Gastrocnemius medialis (tissue), 4 donors: ENCODE data around the gene ELOF1.
A peak's percentile ranks its signal among the peaks of the same experiment; 100 is the strongest.

Experiments
- CTCF ChIP-seq, 5 experiments: fragments of 450-650 bp in 3 of 5; fragments of 200-600 bp in 2 of 5; sonication (generic) in 2 of 5; IDR thresholded peaks in 4 of 5; conservative IDR thresholded peaks in 1 of 5; 1 replicate in 4 of 5; 2 replicates in 1 of 5; pipeline ENCODE4 v1.5.1; 2016 to 2019; ENCODE audit warnings: antibody characterized with exemption in 5 of 5, mild to moderate bottlenecking in 3 of 5, moderate library complexity in 3 of 5
- POLR2A ChIP-seq, 2 donors: fragments of 450-650 bp; IDR thresholded peaks; one replicate each; pipeline ENCODE4 v1.6.1; 2017; ENCODE audit warnings: antibody characterized with exemption in 2 of 2, mild to moderate bottlenecking in 2 of 2, moderate library complexity in 2 of 2

GRCh38 chr19:11505504-11506100 is 53.4 kb downstream of the ELOF1 start, which contains the start of gene ZNF653:
- TF ChIP-seq CTCF (IDR thresholded peaks at IDR 0.05 in 4 of 5, conservative IDR thresholded peaks at IDR 0.05 in 1 of 5) (no peak), POLR2A (IDR thresholded peaks at IDR 0.05) (peak in 1 of 2 donors; percentile 47)
